HCT116 (cell line): ENCODE results near the gene CADPS2. TPM values are rescaled to one million over a fixed set of nuclear protein-coding genes. Genes with fewer than 3 reads are reported as not detected.

Experiments
- ATAC-seq: fragments of 200-7000 bp; cut with Tn5 transposase; 2 replicates; pipeline ENCODE4 v1.9.1; 2020; ENCODE audit warnings: mild to moderate bottlenecking, moderate library complexity
- BruUV-seq: library from RNA; stranded (reverse); fragments of 400-500 nt; replicated peaks from 2 replicates; lab custom pipeline; 2021; lab: Mats Ljungman, UMichigan
- CTCF ChIA-PET: fragments of 300-600 bp; sonication (Branson Sonifier 250); formaldehyde crosslinking; loops from one replicate; lab custom pipeline; 2021; ENCODE audit warnings: antibody characterized with exemption; lab: Charles Lee
- POLR2A ChIA-PET: fragments of 300-600, 350-600 bp; sonication (Branson Sonifier 250); formaldehyde crosslinking; loops from one replicate; lab custom pipeline; 2021; ENCODE audit warnings: antibody characterized with exemption; lab: Charles Lee
- RAD21 ChIA-PET, 2 experiments: fragments of 300-600 bp; sonication (Branson Sonifier 250); formaldehyde crosslinking; loops; one replicate each; lab custom pipeline; 2023; ENCODE audit warnings: low total read pairs in 2 of 2; ENCODE audit not compliant: uncharacterized antibody in 2 of 2, unreplicated experiment in 2 of 2, low non-redundant PET in 1 of 2; lab: Charles Lee
- DNase-seq: peaks from one replicate; pipeline ENCODE4 v3.0.0-alpha.2; 2010; ENCODE audit warnings: low read depth, low spot score
- H2AFZ ChIP-seq: fragments of 200-600 bp; shearing (Covaris generic), sonication (generic); 2 replicates; pipeline ENCODE4 v1.6.1; 2017; ENCODE audit warnings: low read depth, mixed run types, mixed read lengths, antibody characterized with exemption, low read length; ENCODE audit not compliant: poor library complexity, severe bottlenecking
- H3K27ac ChIP-seq: 2 replicates; pipeline ENCODE4 v1.5.1; 2012; ENCODE audit warnings: low read depth, low read length
- H3K27me3 ChIP-seq: fragments of 200-600 bp; sonication (generic); 2 replicates; pipeline ENCODE4 v1.6.1; 2016; ENCODE audit warnings: mixed run types, low read length, mixed read lengths; ENCODE audit not compliant: insufficient read depth
- H3K36me3 ChIP-seq, 2 experiments: fragments of 200-500 bp in 1 of 2; fragments of 200-600 bp in 1 of 2; sonication (Bioruptor generic) in 1 of 2; sonication (generic) in 1 of 2; 2 replicates each; pipeline versions ENCODE4 v1.5.1 to v1.6.1; 2014 to 2016; ENCODE audit warnings: low read length in 2 of 2, inconsistent platforms in 1 of 2, mixed read lengths in 1 of 2, mixed run types in 1 of 2; ENCODE audit not compliant: insufficient read depth in 2 of 2, control insufficient read depth in 1 of 2
- H3K4me1 ChIP-seq, 2 experiments: fragments of 200-600 bp in 1 of 2; sonication (generic) in 1 of 2; 2 replicates each; pipeline versions ENCODE4 v1.5.1 to v1.6.1; 2012 to 2017; ENCODE audit warnings: low read length in 2 of 2, inconsistent platforms in 1 of 2, mild to moderate bottlenecking in 1 of 2, mixed read lengths in 1 of 2, mixed run types in 1 of 2, moderate library complexity in 1 of 2; ENCODE audit not compliant: insufficient read depth in 2 of 2, control insufficient read depth in 1 of 2
- H3K4me2 ChIP-seq: fragments of 200-600 bp; sonication (generic); 2 replicates; pipeline ENCODE4 v1.6.1; 2017; ENCODE audit warnings: mixed run types, low read length, mixed read lengths
- H3K4me3 ChIP-seq, 2 experiments: fragments of 200-600 bp in 1 of 2; sonication (generic) in 1 of 2; replicated peaks in 1 of 2; 2 replicates each; pipeline ENCODE4 v1.5.1; 2011 to 2016; ENCODE audit warnings: low read length in 2 of 2, control low read depth in 1 of 2, low read depth in 1 of 2, mild to moderate bottlenecking in 1 of 2, mixed read lengths in 1 of 2, mixed run types in 1 of 2
- H3K79me2 ChIP-seq: fragments of 200-600 bp; sonication (generic); 2 replicates; pipeline ENCODE4 v1.6.1; 2017; ENCODE audit warnings: mild to moderate bottlenecking, mixed run types, low read length, moderate library complexity, mixed read lengths; ENCODE audit not compliant: insufficient read depth
- H3K9ac ChIP-seq: fragments of 200-600 bp; sonication (generic); 2 replicates; pipeline ENCODE4 v1.6.1; 2016; ENCODE audit warnings: low read length, mixed read lengths
- H3K9me2 ChIP-seq: fragments of 200-600 bp; sonication (generic), shearing (Covaris generic); 2 replicates; pipeline ENCODE4 v1.6.1; 2017; ENCODE audit warnings: mixed run types, mild to moderate bottlenecking, moderate library complexity; ENCODE audit not compliant: insufficient read depth
- H3K9me3 ChIP-seq, 2 experiments: fragments of 200-500 bp in 1 of 2; fragments of 200-600 bp in 1 of 2; sonication (Bioruptor generic) in 1 of 2; sonication (generic) in 1 of 2; 2 replicates each; pipeline ENCODE4 v1.6.1; 2014 to 2017; ENCODE audit warnings: low read length in 2 of 2, mixed read lengths in 2 of 2, inconsistent platforms in 1 of 2, low read depth in 1 of 2, mild to moderate bottlenecking in 1 of 2, mixed run types in 1 of 2, moderate library complexity in 1 of 2; ENCODE audit not compliant: control insufficient read depth in 1 of 2, insufficient read depth in 1 of 2
- H4K20me1 ChIP-seq: fragments of 200-600 bp; sonication (generic), shearing (Covaris generic); 2 replicates; pipeline ENCODE4 v1.6.1; 2017; ENCODE audit warnings: mixed run types, mild to moderate bottlenecking, moderate library complexity; ENCODE audit not compliant: insufficient read depth
- ATF3 ChIP-seq: IDR thresholded peaks from 2 replicates; pipeline ENCODE4 v1.6.1; 2012
- CBX3 ChIP-seq: IDR thresholded peaks from 2 replicates; pipeline ENCODE4 v1.6.1; 2012; ENCODE audit warnings: low read depth
- EGR1 ChIP-seq: IDR thresholded peaks from 2 replicates; pipeline ENCODE4 v1.6.1; 2012; ENCODE audit warnings: low read depth
- ELF1 ChIP-seq: IDR thresholded peaks from 2 replicates; pipeline ENCODE4 v1.6.1; 2012; ENCODE audit warnings: low read depth, borderline replicate concordance
- EZH2 ChIP-seq: fragments of 200-600 bp; sonication (generic); IDR thresholded peaks from 2 replicates; pipeline ENCODE4 v1.6.1; 2017; ENCODE audit warnings: antibody characterized with exemption, mixed run types
- EZH2phosphoT487 ChIP-seq: fragments of 200-600 bp; IDR thresholded peaks from 2 replicates; pipeline ENCODE4 v1.6.1; 2018; ENCODE audit warnings: antibody characterized with exemption, borderline replicate concordance
- RAD21 ChIP-seq: IDR thresholded peaks from 2 replicates; pipeline ENCODE4 v1.6.1; 2012; ENCODE audit warnings: low read depth, mild to moderate bottlenecking
- REST ChIP-seq: IDR thresholded peaks from 2 replicates; pipeline ENCODE4 v1.6.1; 2012; ENCODE audit warnings: low read depth
- SIN3A ChIP-seq: IDR thresholded peaks from 2 replicates; pipeline ENCODE4 v1.6.1; 2012; ENCODE audit warnings: low read depth
- SP1 ChIP-seq: IDR thresholded peaks from 2 replicates; pipeline ENCODE4 v1.6.1; 2012; ENCODE audit warnings: low read depth
- SRF ChIP-seq: IDR thresholded peaks from 2 replicates; pipeline ENCODE4 v1.6.1; 2012; ENCODE audit warnings: low read depth
- TCF7L2 ChIP-seq: IDR thresholded peaks from 2 replicates; pipeline ENCODE4 v1.7.0; 2011; ENCODE audit warnings: borderline replicate concordance, inconsistent platforms; ENCODE audit not compliant: insufficient read depth, insufficient read length; ENCODE audit errors: extremely low read depth
- YY1 ChIP-seq: IDR thresholded peaks from 2 replicates; pipeline ENCODE4 v1.6.1; 2011; ENCODE audit warnings: low read length, low read depth, moderate library complexity, mild to moderate bottlenecking; ENCODE audit not compliant: insufficient replicate concordance; ENCODE audit errors: extremely low read depth
- ZBTB33 ChIP-seq: IDR thresholded peaks from 2 replicates; pipeline ENCODE4 v1.6.1; 2011; ENCODE audit warnings: mild to moderate bottlenecking, low read length, moderate library complexity; ENCODE audit not compliant: insufficient replicate concordance; ENCODE audit errors: extremely low read depth
- ZFX ChIP-seq: fragments of 450-650 bp; IDR thresholded peaks from 2 replicates; pipeline ENCODE4 v1.6.1; 2017
- intact Hi-C: fragments of 100-400 bp; cut with micrococcal nuclease; formaldehyde crosslinking; loops from 2 replicates; pipeline ENCODE4 v1.10.0; 2022
- total RNA-seq: library from RNA; stranded (reverse); gene quantifications from one replicate; pipeline ENCODE4 v1.2.1, GENCODE V29; 2021; ENCODE audit not compliant: unreplicated experiment

The CADPS2 gene
- total RNA-seq, 1 experiment from 2014 or later, result 7.5 TPM

GRCh38 chr7:122715183-122715582 is 171.1 kb downstream of the CADPS2 start:
- ChIA-PET RAD21 (no interaction called here), CTCF (no interaction called here), POLR2A (no interaction called here)
- no peaks in the 10 kb centered on the region for H3K9me3 ChIP-seq
- no peak overlapping the region for H3K9ac ChIP-seq
- no peaks in the 10 kb centered on the region for H3K4me1 ChIP-seq
- no peaks in the 10 kb centered on the region; the same call in 1 of the 2 replicates for H4K20me1 ChIP-seq
- no peaks in the 10 kb centered on the region for H3K9me2 ChIP-seq
- intact Hi-C loops, result no loop called here
- H2AFZ ChIP-seq, result no peak overlapping the region
- H3K79me2 ChIP-seq, result no peaks in the 10 kb centered on the region
- no peak overlapping the region for H3K4me3 ChIP-seq
- DNase-seq (no peak), ATAC-seq (no peak)
- H3K36me3 ChIP-seq, result no peaks in the 10 kb centered on the region
- H3K27ac ChIP-seq, result no peak overlapping the region
- TF ChIP-seq SIN3A (no peak), CBX3 (no peak), ZFX (no peak), ELF1 (no peak), ZBTB33 (no peak), EGR1 (no peak), EZH2 (no peak), SRF (no peak), YY1 (no peak), REST (no peak), SP1 (no peak), ATF3 (no peak), TCF7L2 (no peak), EZH2phosphoT487 (no peak), RAD21 (no peak)
- H3K27me3 ChIP-seq, result no peaks in the 10 kb centered on the region
- no peak overlapping the region for H3K4me2 ChIP-seq
- no TSS peak for BruUV-seq
